ENCODE results near the gene KRT1.

DNA sequence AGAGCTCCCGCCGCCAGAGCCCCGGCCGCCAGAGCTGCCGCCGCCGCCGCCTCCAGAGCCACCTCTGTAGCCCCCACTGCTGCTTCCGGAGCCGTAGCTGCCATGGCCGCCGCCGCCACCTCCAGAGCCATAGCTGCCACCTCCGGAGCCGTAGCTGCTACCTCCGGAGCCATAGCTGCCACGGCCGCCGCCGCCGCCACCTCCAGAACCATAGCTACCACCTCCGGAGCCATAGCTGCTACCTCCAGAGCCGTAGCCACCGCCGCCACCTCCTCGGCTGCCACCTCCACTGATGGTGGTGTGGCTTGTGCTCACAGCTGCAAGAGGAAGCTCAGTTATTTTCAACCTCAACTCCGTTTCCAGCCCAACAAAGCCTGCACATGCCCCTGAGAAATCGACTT is 4.9 kb downstream of the KRT1 start:
- no peak for TF ChIP-seq GATA2 (IDR thresholded peaks at IDR 0.05; ENCODE audit: low read depth, low read length)
- TF ChIP-seq GATA3 (IDR thresholded peaks at IDR 0.05; ENCODE audit: low read depth, low read length): no peak
